Caco-2 (cell line): ENCODE measurements around the gene ZNRF3. TPM values are rescaled to one million over a fixed set of nuclear protein-coding genes. Genes with fewer than 3 reads are reported as not detected.
A peak's percentile ranks its signal among the peaks of the same experiment; 100 is the strongest.
"Not testable (repeated sequence)": the region's sequence is repeated elsewhere in the genome, so short reads cannot be mapped to it uniquely, and the experiment has no call there.

Experiments
- BruUV-seq: library from RNA; stranded (reverse); fragments of 400-500 nt; replicated peaks from 2 replicates; lab custom pipeline; 2021; lab: Mats Ljungman, UMichigan
- CTCF ChIA-PET: fragments of 300-600 bp; sonication (Branson Sonifier 250); formaldehyde crosslinking; loops from one replicate; lab custom pipeline; 2022; ENCODE audit warnings: antibody characterized with exemption; lab: Charles Lee
- POLR2A ChIA-PET: fragments of 300-600 bp; sonication (Branson Sonifier 250); formaldehyde crosslinking; loops from one replicate; lab custom pipeline; 2022; ENCODE audit warnings: antibody characterized with exemption; lab: Charles Lee
- DNase-seq, 2 experiments: peaks; one replicate each; pipeline versions ENCODE4 v3.0.0 to v3.0.0-alpha.2; 2020 to 2022
- H3K27me3 ChIP-seq: replicated peaks from 2 replicates; pipeline ENCODE4 v1.6.0; 2011; ENCODE audit warnings: low read length; ENCODE audit not compliant: control insufficient read depth, insufficient read depth
- H3K36me3 ChIP-seq: 2 replicates; pipeline ENCODE4 v1.5.1; 2011; ENCODE audit warnings: low read length; ENCODE audit not compliant: control insufficient read depth, insufficient read depth
- H3K4me1 ChIP-seq: fragments of 250-450 bp; sonication (Bioruptor Pico); 2 replicates; pipeline ENCODE4 v1.5.1; 2020; ENCODE audit warnings: mild to moderate bottlenecking
- H3K4me3 ChIP-seq: 2 replicates; pipeline ENCODE4 v1.5.1; 2011; ENCODE audit warnings: low read depth, mild to moderate bottlenecking, control low read depth, low read length
- H3K9me3 ChIP-seq: fragments of 250-450 bp; sonication (Bioruptor Pico); 2 replicates; pipeline ENCODE4 v1.5.1; 2020; ENCODE audit warnings: mild to moderate bottlenecking, moderate library complexity
- H3K27ac Mint-ChIP-seq: one replicate; pipeline ENCODE4 v1.8.0; 2022; ENCODE audit warnings: mixed read lengths; ENCODE audit not compliant: unreplicated experiment
- H3K27me3 Mint-ChIP-seq: one replicate; pipeline ENCODE4 v1.8.0; 2022; ENCODE audit warnings: mixed read lengths; ENCODE audit not compliant: insufficient read depth, unreplicated experiment
- H3K36me3 Mint-ChIP-seq: one replicate; pipeline ENCODE4 v1.8.0; 2022; ENCODE audit warnings: mild to moderate bottlenecking, mixed read lengths; ENCODE audit not compliant: insufficient read depth, unreplicated experiment
- H3K4me1 Mint-ChIP-seq: one replicate; pipeline ENCODE4 v1.8.0; 2022; ENCODE audit warnings: low read depth, mixed read lengths; ENCODE audit not compliant: unreplicated experiment
- H3K4me3 Mint-ChIP-seq: one replicate; pipeline ENCODE4 v1.8.0; 2022; ENCODE audit warnings: mild to moderate bottlenecking, moderate library complexity, mixed read lengths; ENCODE audit not compliant: unreplicated experiment
- H3K9me3 Mint-ChIP-seq: one replicate; pipeline ENCODE4 v1.8.0; 2022; ENCODE audit warnings: mixed read lengths; ENCODE audit not compliant: unreplicated experiment
- intact Hi-C: fragments of 100-400 bp; cut with micrococcal nuclease; formaldehyde crosslinking; loops from one replicate; pipeline ENCODE4 v1.10.0; 2022; ENCODE audit not compliant: unreplicated experiment
- total RNA-seq: library from RNA; stranded (reverse); gene quantifications from 2 replicates; pipeline ENCODE4 v1.2.3, GENCODE V29; 2022
- TF ChIP-seq, protein P1 (sequence below), 2 experiments: fragments of 200-600 bp in 1 of 2; IDR thresholded peaks; 1 replicate in 1 of 2; 2 replicates in 1 of 2; pipeline versions ENCODE4 v1.5.1 to v1.8.0; 2011 to 2022; ENCODE audit warnings: antibody characterized with exemption in 1 of 2, control low read depth in 1 of 2, inconsistent platforms in 1 of 2, low read depth in 1 of 2, low read length in 1 of 2, mild to moderate bottlenecking in 1 of 2, moderate library complexity in 1 of 2; ENCODE audit not compliant: insufficient read depth in 1 of 2, severe bottlenecking in 1 of 2, unreplicated experiment in 1 of 2

The ZNRF3 gene
- total RNA-seq, 1 experiment from 2014 or later = 41.1 TPM

GRCh38 chr22:28883917-28884746 lies 760 bp downstream of the ZNRF3 start:
- TF ChIP-seq, protein P1, sequence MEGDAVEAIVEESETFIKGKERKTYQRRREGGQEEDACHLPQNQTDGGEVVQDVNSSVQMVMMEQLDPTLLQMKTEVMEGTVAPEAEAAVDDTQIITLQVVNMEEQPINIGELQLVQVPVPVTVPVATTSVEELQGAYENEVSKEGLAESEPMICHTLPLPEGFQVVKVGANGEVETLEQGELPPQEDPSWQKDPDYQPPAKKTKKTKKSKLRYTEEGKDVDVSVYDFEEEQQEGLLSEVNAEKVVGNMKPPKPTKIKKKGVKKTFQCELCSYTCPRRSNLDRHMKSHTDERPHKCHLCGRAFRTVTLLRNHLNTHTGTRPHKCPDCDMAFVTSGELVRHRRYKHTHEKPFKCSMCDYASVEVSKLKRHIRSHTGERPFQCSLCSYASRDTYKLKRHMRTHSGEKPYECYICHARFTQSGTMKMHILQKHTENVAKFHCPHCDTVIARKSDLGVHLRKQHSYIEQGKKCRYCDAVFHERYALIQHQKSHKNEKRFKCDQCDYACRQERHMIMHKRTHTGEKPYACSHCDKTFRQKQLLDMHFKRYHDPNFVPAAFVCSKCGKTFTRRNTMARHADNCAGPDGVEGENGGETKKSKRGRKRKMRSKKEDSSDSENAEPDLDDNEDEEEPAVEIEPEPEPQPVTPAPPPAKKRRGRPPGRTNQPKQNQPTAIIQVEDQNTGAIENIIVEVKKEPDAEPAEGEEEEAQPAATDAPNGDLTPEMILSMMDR (IDR thresholded peaks at IDR 0.05; ENCODE audit: insufficient read depth in 1 of 2, low read depth in 1 of 2, low read length in 1 of 2, severe bottlenecking in 1 of 2, unreplicated experiment in 1 of 2) = peak in 1 of 2 experiments; percentile 14

DNA sequence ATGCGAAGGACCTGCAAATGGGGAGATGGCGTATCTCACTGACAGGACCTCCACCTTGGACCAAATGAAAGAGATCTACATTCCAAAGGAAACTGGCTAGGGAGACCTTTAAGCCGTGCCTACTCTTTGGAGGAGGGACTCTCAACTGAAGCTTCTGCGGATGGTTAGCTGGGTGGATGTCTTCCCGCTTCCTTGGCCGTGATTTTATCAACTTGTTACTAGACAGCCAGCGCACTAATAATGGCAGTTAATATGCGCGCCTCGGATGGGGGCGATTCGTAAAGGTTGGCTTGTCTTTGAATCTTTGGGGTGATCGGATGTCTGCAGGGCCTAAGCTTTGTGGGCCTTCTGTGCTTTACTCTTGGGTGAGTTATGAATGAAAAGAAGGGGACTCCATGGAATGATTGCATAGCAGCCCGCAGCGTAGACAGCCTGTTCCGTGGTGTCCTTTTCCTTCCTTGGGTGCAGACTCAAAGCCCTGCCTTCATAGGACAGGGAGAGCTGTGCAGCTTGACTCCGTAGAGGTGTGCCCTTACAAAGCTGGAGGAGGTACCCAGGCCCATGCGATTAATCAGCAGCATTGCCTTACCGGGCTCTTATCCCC lies 1.5 kb downstream of the ZNRF3 start:
- Histone ChIP-seq H3K9me3 (no peaks in the 10 kb centered on the region), H3K27me3 (no peaks in the 10 kb centered on the region), H3K4me3 (peak overlapping the region; percentile 63), H3K4me1 (peaks cover 40% of the 10 kb centered on the region), H3K36me3 (no peaks in the 10 kb centered on the region)
- Mint-ChIP-seq H3K27me3 (no peaks in the 10 kb centered on the region), H3K4me1 (peaks cover 33% of the 10 kb centered on the region), H3K4me3 (peak overlapping the region; percentile 83), H3K27ac (peak overlapping the region; percentile 34), H3K9me3 (no peaks in the 10 kb centered on the region), H3K36me3 (peaks cover 45% of the 10 kb centered on the region)
- CTCF ChIA-PET = interaction anchor here (1.0 to 2.7 kb wide), 6 partner anchors 27 to 156 kb away, joined by 4 to 16 read pairs (median 8); no protein-coding TSS in a partner anchor
- TF ChIP-seq, protein P1 (IDR thresholded peaks at IDR 0.05; ENCODE audit: insufficient read depth in 1 of 2, low read depth in 1 of 2, low read length in 1 of 2, severe bottlenecking in 1 of 2, unreplicated experiment in 1 of 2) = no peak
- POLR2A ChIA-PET = interaction anchor here (0.6 to 1.4 kb wide), 3 partner anchors 67 to 518 kb away, joined by 3 to 4 read pairs (median 3); no protein-coding TSS in a partner anchor
- no peak for DNase-seq
- intact Hi-C loops = loop anchor here (5.0 kb wide), 2 partner anchors 47 to 73 kb away; no protein-coding TSS in a partner anchor
- BruUV-seq = TSS peak; percentile 25

More at GRCh38 chr22:28883917-28884746, 760 bp downstream of the ZNRF3 start:
- Histone ChIP-seq H3K9me3 (no peaks in the 10 kb centered on the region), H3K4me3 (peak overlapping the region; percentile 63), H3K27me3 (no peaks in the 10 kb centered on the region), H3K4me1 (peaks cover 40% of the 10 kb centered on the region), H3K36me3 (no peaks in the 10 kb centered on the region)
- POLR2A ChIA-PET = interaction anchor here (0.8 to 1.2 kb wide), 3 partner anchors 66 to 189 kb away, joined by 3 read pairs; partner anchors contain the start of gene KREMEN1
- intact Hi-C loops = loop anchor here (1.0 to 5.0 kb wide), 2 partner anchors 28 to 72 kb away; no protein-coding TSS in a partner anchor
- H3K9me3 Mint-ChIP-seq = no peaks in the 10 kb centered on the region
- peaks cover 38% of the 10 kb centered on the region for H3K36me3 Mint-ChIP-seq
- peaks cover 31% of the 10 kb centered on the region for H3K4me1 Mint-ChIP-seq
- no TSS peak for BruUV-seq
- H3K27ac Mint-ChIP-seq = peak overlapping the region; percentile 34
- DNase-seq = peak; percentile 50 to 61
- no peaks in the 10 kb centered on the region for H3K27me3 Mint-ChIP-seq
- H3K4me3 Mint-ChIP-seq = peak overlapping the region; percentile 83
- CTCF ChIA-PET = interaction anchor here (1.0 to 2.7 kb wide), 5 partner anchors 28 to 156 kb away, joined by 3 to 16 read pairs (median 5); no protein-coding TSS in a partner anchor

DNA sequence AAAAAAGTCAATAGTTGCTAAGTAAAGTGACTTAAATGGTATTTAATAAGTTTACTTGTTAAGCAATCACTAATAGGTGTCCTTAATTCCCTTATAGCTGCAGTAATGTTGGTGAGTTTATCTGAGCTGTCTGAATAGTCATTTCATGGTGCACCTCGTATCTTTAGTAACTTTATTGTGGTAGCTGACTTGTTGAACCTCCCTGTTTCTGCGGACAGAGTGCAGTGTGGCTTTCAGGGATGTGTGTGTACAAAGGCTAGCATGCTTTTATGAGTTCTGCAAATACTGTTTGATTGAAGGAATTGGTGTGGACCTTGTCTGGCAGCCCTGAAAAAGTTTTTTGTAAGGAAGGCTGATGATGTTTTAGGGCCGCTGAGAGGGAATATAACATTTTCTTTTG lies 2.6 kb downstream of the ZNRF3 start:
- intact Hi-C loops = loop anchor here (1.0 to 5.0 kb wide), 4 partner anchors 31 to 154 kb away; no protein-coding TSS in a partner anchor
- H3K27me3 Mint-ChIP-seq = no peaks in the 10 kb centered on the region
- Histone ChIP-seq H3K4me3 (peak overlapping the region; percentile 63), H3K36me3 (no peaks in the 10 kb centered on the region), H3K9me3 (no peaks in the 10 kb centered on the region), H3K4me1 (peaks cover 42% of the 10 kb centered on the region), H3K27me3 (no peaks in the 10 kb centered on the region)
- TF ChIP-seq, protein P1 (IDR thresholded peaks at IDR 0.05; ENCODE audit: insufficient read depth in 1 of 2, low read depth in 1 of 2, low read length in 1 of 2, severe bottlenecking in 1 of 2, unreplicated experiment in 1 of 2) = peak in 1 of 2 experiments; percentile 41
- H3K4me3 Mint-ChIP-seq = peak overlapping the region; percentile 83
- peaks cover 51% of the 10 kb centered on the region for H3K36me3 Mint-ChIP-seq
- no TSS peak for BruUV-seq
- H3K27ac Mint-ChIP-seq = peak overlapping the region; percentile 34
- peak; percentile 74 to 86 for DNase-seq
- no peaks in the 10 kb centered on the region for H3K9me3 Mint-ChIP-seq
- ChIA-PET POLR2A (interaction anchor here (0.7 to 1.4 kb wide), 3 partner anchors 9 to 519 kb away, joined by 3 to 11 read pairs (median 3); no protein-coding TSS in a partner anchor), CTCF (interaction anchor here (0.6 to 2.7 kb wide), 10 partner anchors 11 to 860 kb away, joined by 3 to 16 read pairs (median 6); no protein-coding TSS in a partner anchor)
- peaks cover 44% of the 10 kb centered on the region for H3K4me1 Mint-ChIP-seq

- Mint-ChIP-seq H3K36me3 (peaks cover 57% of the 10 kb centered on the region), H3K27ac (peak overlapping the region; percentile 7), H3K4me1 (peaks cover 48% of the 10 kb centered on the region), H3K4me3 (peak overlapping the region; percentile 83)
- BruUV-seq, H3K9me3 Mint-ChIP-seq, H3K27me3 ChIP-seq, H3K4me3 ChIP-seq, DNase-seq, POLR2A ChIA-PET, H3K27me3 Mint-ChIP-seq, H3K36me3 ChIP-seq, H3K9me3 ChIP-seq: not testable (repeated sequence)
- intact Hi-C loops = loop anchor here (1.0 to 5.0 kb wide), 5 partner anchors 26 to 154 kb away; no protein-coding TSS in a partner anchor
- H3K4me1 ChIP-seq = peaks cover 48% of the 10 kb centered on the region
- CTCF ChIA-PET = interaction anchor here (2.0 to 2.7 kb wide), 2 partner anchors 25 to 154 kb away, joined by 13 to 16 read pairs; no protein-coding TSS in a partner anchor
These were observed 3.3 kb downstream of the ZNRF3 start for GRCh38 chr22:28886679-28887078.
